Astrocyte (in vitro differentiated cells and primary cell): ENCODE data around the gene PHF21B. TPM values are rescaled to one million over a fixed set of nuclear protein-coding genes. Genes with fewer than 3 reads are reported as not detected.
A peak's percentile ranks its signal among the peaks of the same experiment; 100 is the strongest.

Source experiments
- DNase-seq: peaks from one replicate; pipeline ENCODE4 v3.0.0-alpha.2; 2010; ENCODE audit warnings: low read depth
- FAIRE-seq: peaks from 2 replicates; lab custom pipeline; 2011; peaks lifted over from hg19 to GRCh38; lab: Jason Lieb, UNC
- H2AFZ ChIP-seq: 2 replicates; pipeline ENCODE4 v1.6.0; 2012; ENCODE audit warnings: low read depth, low read length, inconsistent platforms
- H3K27ac ChIP-seq: 2 replicates; pipeline ENCODE4 v1.5.1; 2011; ENCODE audit warnings: low read depth, low read length, inconsistent platforms
- H3K27me3 ChIP-seq: 2 replicates; pipeline ENCODE4 v1.6.0; 2011; ENCODE audit warnings: low read length, inconsistent platforms; ENCODE audit not compliant: insufficient read depth
- H3K36me3 ChIP-seq: 2 replicates; pipeline ENCODE4 v1.5.1; 2011; ENCODE audit warnings: low read length, inconsistent platforms; ENCODE audit not compliant: insufficient read depth
- H3K4me1 ChIP-seq: 2 replicates; pipeline ENCODE4 v1.5.1; 2011; ENCODE audit warnings: low read length, inconsistent platforms; ENCODE audit not compliant: insufficient read depth
- H3K4me2 ChIP-seq: 2 replicates; pipeline ENCODE4 v1.6.0; 2012; ENCODE audit warnings: low read length, inconsistent platforms
- H3K4me3 ChIP-seq: 2 replicates; pipeline ENCODE4 v1.5.1; 2011; ENCODE audit warnings: low read depth, mild to moderate bottlenecking, low read length, inconsistent platforms; ENCODE audit not compliant: insufficient read depth
- H3K79me2 ChIP-seq: 2 replicates; pipeline ENCODE4 v1.6.0; 2012; ENCODE audit warnings: mild to moderate bottlenecking, low read length, inconsistent platforms; ENCODE audit not compliant: insufficient read depth
- H3K9ac ChIP-seq: 2 replicates; pipeline ENCODE4 v1.6.0; 2012; ENCODE audit warnings: mild to moderate bottlenecking, low read length, inconsistent platforms
- H3K9me3 ChIP-seq: 2 replicates; pipeline ENCODE4 v1.5.1; 2012; ENCODE audit warnings: low read depth, mild to moderate bottlenecking, low read length, inconsistent platforms; ENCODE audit not compliant: insufficient read depth
- H4K20me1 ChIP-seq: 2 replicates; pipeline ENCODE4 v1.6.0; 2012; ENCODE audit warnings: low read length, inconsistent platforms; ENCODE audit not compliant: insufficient read depth
- H3K27ac Mint-ChIP-seq: one replicate; pipeline ENCODE4 v1.8.0; 2021; ENCODE audit warnings: mild to moderate bottlenecking, mixed read lengths; ENCODE audit not compliant: unreplicated experiment
- H3K27me3 Mint-ChIP-seq: one replicate; pipeline ENCODE4 v1.8.0; 2021; ENCODE audit warnings: low read depth, mixed read lengths; ENCODE audit not compliant: unreplicated experiment
- H3K36me3 Mint-ChIP-seq: one replicate; pipeline ENCODE4 v1.8.0; 2021; ENCODE audit warnings: low read depth, mixed read lengths; ENCODE audit not compliant: unreplicated experiment
- H3K4me1 Mint-ChIP-seq: one replicate; pipeline ENCODE4 v1.8.0; 2021; ENCODE audit warnings: low read depth, mixed read lengths; ENCODE audit not compliant: unreplicated experiment
- H3K4me3 Mint-ChIP-seq: one replicate; pipeline ENCODE4 v1.8.0; 2021; ENCODE audit warnings: mild to moderate bottlenecking, moderate library complexity, mixed read lengths; ENCODE audit not compliant: unreplicated experiment
- H3K9me3 Mint-ChIP-seq: one replicate; pipeline ENCODE4 v1.8.0; 2021; ENCODE audit warnings: mild to moderate bottlenecking, mixed read lengths; ENCODE audit not compliant: unreplicated experiment
- EZH2 ChIP-seq: IDR thresholded peaks from 2 replicates; pipeline ENCODE4 v1.6.1; 2012; ENCODE audit warnings: mild to moderate bottlenecking, low read length, inconsistent platforms; ENCODE audit not compliant: insufficient read depth
- total RNA-seq: library from RNA; stranded (reverse); gene quantifications from 2 replicates; pipeline ENCODE4 v1.2.1, GENCODE V29; 2021
- TF ChIP-seq, protein P1 (sequence below): IDR thresholded peaks from 2 replicates; pipeline ENCODE4 v1.5.1; 2011; ENCODE audit warnings: low read depth, mild to moderate bottlenecking, inconsistent platforms, low read length, moderate library complexity; ENCODE audit not compliant: insufficient read depth

PHF21B gene
- total RNA-seq, 1 donor from 2014 or later = 6.3 TPM

- Histone ChIP-seq H3K27ac (no peak overlapping the region), H3K4me1 (peaks cover 3% of the 10 kb centered on the region), H3K27me3 (peaks cover 2% of the 10 kb centered on the region), H2AFZ (no peak overlapping the region), H3K4me3 (no peak overlapping the region), H3K9ac (no peak overlapping the region), H3K79me2 (no peaks in the 10 kb centered on the region), H3K4me2 (no peak overlapping the region), H3K9me3 (no peaks in the 10 kb centered on the region), H4K20me1 (peaks cover 3% of the 10 kb centered on the region), H3K36me3 (no peaks in the 10 kb centered on the region)
- FAIRE-seq = no peak
- Mint-ChIP-seq H3K4me3 (no peak overlapping the region), H3K27me3 (no peaks in the 10 kb centered on the region), H3K27ac (no peak overlapping the region), H3K36me3 (peaks cover under 1% of the 10 kb centered on the region), H3K9me3 (no peaks in the 10 kb centered on the region), H3K4me1 (peaks cover 6% of the 10 kb centered on the region)
- DNase-seq = no peak
- no peak for TF ChIP-seq EZH2
- TF ChIP-seq, protein P1, sequence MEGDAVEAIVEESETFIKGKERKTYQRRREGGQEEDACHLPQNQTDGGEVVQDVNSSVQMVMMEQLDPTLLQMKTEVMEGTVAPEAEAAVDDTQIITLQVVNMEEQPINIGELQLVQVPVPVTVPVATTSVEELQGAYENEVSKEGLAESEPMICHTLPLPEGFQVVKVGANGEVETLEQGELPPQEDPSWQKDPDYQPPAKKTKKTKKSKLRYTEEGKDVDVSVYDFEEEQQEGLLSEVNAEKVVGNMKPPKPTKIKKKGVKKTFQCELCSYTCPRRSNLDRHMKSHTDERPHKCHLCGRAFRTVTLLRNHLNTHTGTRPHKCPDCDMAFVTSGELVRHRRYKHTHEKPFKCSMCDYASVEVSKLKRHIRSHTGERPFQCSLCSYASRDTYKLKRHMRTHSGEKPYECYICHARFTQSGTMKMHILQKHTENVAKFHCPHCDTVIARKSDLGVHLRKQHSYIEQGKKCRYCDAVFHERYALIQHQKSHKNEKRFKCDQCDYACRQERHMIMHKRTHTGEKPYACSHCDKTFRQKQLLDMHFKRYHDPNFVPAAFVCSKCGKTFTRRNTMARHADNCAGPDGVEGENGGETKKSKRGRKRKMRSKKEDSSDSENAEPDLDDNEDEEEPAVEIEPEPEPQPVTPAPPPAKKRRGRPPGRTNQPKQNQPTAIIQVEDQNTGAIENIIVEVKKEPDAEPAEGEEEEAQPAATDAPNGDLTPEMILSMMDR = no peak
Observed at GRCh38 chr22:44931766-44932165, 78.0 kb downstream of the PHF21B start.

- FAIRE-seq = no peak
- Mint-ChIP-seq H3K9me3 (no peaks in the 10 kb centered on the region), H3K27me3 (no peaks in the 10 kb centered on the region), H3K4me3 (no peak overlapping the region), H3K27ac (no peak overlapping the region), H3K36me3 (peaks cover 3% of the 10 kb centered on the region), H3K4me1 (peaks cover 6% of the 10 kb centered on the region)
- peaks cover 3% of the 10 kb centered on the region for H3K4me1 ChIP-seq
- peaks cover 2% of the 10 kb centered on the region for H3K27me3 ChIP-seq
- no peak for TF ChIP-seq EZH2
- TF ChIP-seq, protein P1 = no peak
- peak; percentile 31 for DNase-seq
- peak overlapping the region; percentile 50 for H3K4me2 ChIP-seq
- no peak overlapping the region for H3K9ac ChIP-seq
- no peaks in the 10 kb centered on the region for H3K79me2 ChIP-seq
- H3K27ac ChIP-seq = no peak overlapping the region
- H3K4me3 ChIP-seq = no peak overlapping the region
- no peaks in the 10 kb centered on the region for H3K36me3 ChIP-seq
- no peaks in the 10 kb centered on the region for H3K9me3 ChIP-seq
- peaks cover 3% of the 10 kb centered on the region for H4K20me1 ChIP-seq
- peak overlapping the region; percentile 26 for H2AFZ ChIP-seq
Observed at GRCh38 chr22:44931077-44931540, 78.7 kb downstream of the PHF21B start.

GRCh38 chr22:44930711-44931035 lies 79.1 kb downstream of the PHF21B start:
- Mint-ChIP-seq H3K9me3 (no peaks in the 10 kb centered on the region), H3K36me3 (peaks cover 3% of the 10 kb centered on the region), H3K4me1 (peaks cover 6% of the 10 kb centered on the region), H3K27me3 (no peaks in the 10 kb centered on the region), H3K4me3 (no peak overlapping the region), H3K27ac (no peak overlapping the region)
- no peak overlapping the region for H3K4me2 ChIP-seq
- DNase-seq (no peak), FAIRE-seq (no peak)
- no peak overlapping the region for H3K4me3 ChIP-seq
- no peak for TF ChIP-seq EZH2
- TF ChIP-seq, protein P1 = no peak
- H3K4me1 ChIP-seq = peaks cover 3% of the 10 kb centered on the region
- no peaks in the 10 kb centered on the region for H3K9me3 ChIP-seq
- H3K9ac ChIP-seq = no peak overlapping the region
- peaks cover 2% of the 10 kb centered on the region for H3K27me3 ChIP-seq
- H3K36me3 ChIP-seq = no peaks in the 10 kb centered on the region
- H2AFZ ChIP-seq = peak overlapping the region; percentile 26
- no peak overlapping the region for H3K27ac ChIP-seq
- no peaks in the 10 kb centered on the region for H3K79me2 ChIP-seq
- H4K20me1 ChIP-seq = peaks cover 3% of the 10 kb centered on the region
